ENCODE measurements around the gene MUC4.

- no peak for TF ChIP-seq EZH2 (IDR thresholded peaks at IDR 0.05; ENCODE audit: borderline replicate concordance, low read depth, low read length, poor library complexity, severe bottlenecking)
- TF ChIP-seq CTCF (conservative IDR thresholded peaks at IDR 0.05; ENCODE audit: low read depth, low read length): no peak
Observed at GRCh38 chr3:195699388-195699771, 112.3 kb downstream of the MUC4 start.

Data from A673 (cell line).